Frontal cortex (tissue), 4 donors: ENCODE data around the gene CELSR2. TPM values are rescaled to one million over a fixed set of nuclear protein-coding genes. Genes with fewer than 3 reads are reported as not detected.

Experiments
- DNase-seq, 2 donors: peaks; one replicate each; pipeline ENCODE4 v3.0.0; 2012; ENCODE audit warnings: low spot score in 2 of 2
- FAIRE-seq: peaks from 2 replicates; lab custom pipeline; 2012; peaks lifted over from hg19 to GRCh38; lab: Jason Lieb, UNC
- total RNA-seq: library from RNA; depleted of rRNA; stranded (reverse); fragments of >200 nt; gene quantifications from one replicate; pipeline ENCODE4 v1.2.3, GENCODE V29; 2014
- donor health status: control.
- donor health status: control.
- donor health status: control.

CELSR2 gene
- total RNA-seq, 1 donor from 2014 or later, result 27.3 TPM

DNA sequence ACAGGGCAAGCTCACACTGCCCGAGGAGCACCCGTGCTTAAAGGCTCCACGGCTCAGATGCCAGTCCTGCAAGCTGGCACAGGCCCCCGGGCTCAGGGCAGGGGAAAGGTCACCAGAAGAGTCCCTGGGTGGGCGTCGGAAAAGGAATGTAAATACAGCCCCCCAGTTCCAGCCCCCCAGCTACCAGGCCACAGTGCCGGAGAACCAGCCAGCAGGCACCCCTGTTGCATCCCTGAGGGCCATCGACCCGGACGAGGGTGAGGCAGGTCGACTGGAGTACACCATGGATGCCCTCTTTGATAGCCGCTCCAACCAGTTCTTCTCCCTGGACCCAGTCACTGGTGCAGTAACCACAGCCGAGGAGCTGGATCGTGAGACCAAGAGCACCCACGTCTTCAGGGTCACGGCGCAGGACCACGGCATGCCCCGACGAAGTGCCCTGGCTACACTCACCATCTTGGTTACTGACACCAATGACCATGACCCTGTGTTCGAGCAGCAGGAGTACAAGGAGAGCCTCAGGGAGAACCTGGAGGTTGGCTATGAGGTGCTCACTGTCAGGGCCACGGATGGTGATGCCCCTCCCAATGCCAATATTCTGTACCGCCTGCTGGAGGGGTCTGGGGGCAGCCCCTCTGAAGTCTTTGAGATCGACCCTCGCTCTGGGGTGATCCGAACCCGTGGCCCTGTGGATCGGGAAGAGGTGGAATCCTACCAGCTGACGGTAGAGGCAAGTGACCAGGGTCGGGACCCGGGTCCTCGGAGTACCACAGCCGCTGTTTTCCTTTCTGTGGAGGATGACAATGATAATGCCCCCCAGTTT, 1.3 kb downstream of the CELSR2 start:
- FAIRE-seq (no peak), DNase-seq (peak in 1 of 2 donors; percentile 29)

DNA sequence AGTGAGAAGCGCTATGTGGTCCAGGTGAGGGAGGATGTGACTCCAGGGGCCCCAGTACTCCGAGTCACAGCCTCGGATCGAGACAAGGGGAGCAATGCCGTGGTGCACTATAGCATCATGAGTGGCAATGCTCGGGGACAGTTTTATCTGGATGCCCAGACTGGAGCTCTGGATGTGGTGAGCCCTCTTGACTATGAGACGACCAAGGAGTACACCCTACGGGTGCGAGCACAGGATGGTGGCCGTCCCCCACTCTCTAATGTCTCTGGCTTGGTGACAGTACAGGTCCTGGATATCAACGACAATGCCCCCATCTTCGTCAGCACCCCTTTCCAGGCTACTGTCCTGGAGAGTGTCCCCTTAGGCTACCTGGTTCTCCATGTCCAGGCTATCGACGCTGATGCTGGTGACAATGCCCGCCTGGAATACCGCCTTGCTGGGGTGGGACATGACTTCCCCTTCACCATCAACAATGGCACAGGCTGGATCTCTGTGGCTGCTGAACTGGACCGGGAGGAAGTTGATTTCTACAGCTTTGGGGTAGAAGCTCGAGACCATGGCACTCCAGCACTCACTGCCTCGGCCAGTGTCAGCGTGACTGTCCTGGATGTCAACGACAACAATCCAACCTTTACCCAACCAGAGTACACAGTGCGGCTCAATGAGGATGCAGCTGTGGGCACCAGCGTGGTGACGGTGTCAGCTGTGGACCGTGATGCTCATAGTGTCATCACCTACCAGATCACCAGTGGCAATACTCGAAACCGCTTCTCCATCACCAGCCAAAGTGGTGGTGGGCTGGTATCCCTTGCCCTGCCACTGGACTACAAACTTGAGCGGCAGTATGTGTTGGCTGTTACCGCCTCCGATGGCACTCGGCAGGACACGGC, 2.2 kb downstream of the CELSR2 start:
- FAIRE-seq (no peak), DNase-seq (peak in 1 of 2 donors; percentile 25)

DNA sequence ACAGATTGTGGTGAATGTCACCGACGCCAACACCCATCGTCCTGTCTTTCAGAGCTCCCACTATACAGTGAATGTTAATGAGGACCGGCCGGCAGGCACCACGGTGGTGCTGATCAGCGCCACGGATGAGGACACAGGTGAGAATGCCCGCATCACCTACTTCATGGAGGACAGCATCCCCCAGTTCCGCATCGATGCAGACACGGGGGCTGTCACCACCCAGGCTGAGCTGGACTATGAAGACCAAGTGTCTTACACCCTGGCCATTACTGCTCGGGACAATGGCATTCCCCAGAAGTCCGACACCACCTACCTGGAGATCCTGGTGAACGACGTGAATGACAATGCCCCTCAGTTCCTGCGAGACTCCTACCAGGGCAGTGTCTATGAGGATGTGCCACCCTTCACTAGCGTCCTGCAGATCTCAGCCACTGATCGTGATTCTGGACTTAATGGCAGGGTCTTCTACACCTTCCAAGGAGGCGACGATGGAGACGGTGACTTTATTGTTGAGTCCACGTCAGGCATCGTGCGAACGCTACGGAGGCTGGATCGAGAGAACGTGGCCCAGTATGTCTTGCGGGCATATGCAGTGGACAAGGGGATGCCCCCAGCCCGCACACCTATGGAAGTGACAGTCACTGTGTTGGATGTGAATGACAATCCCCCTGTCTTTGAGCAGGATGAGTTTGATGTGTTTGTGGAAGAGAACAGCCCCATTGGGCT, 3.0 kb downstream of the CELSR2 start:
- DNase-seq (peak in 1 of 2 donors; percentile 9), FAIRE-seq (no peak)

- DNase-seq (peak; percentile 89 to 92), FAIRE-seq (no peak)
Measured at GRCh38 chr1:109252893-109253802, 3.8 kb downstream of the CELSR2 start.

DNA sequence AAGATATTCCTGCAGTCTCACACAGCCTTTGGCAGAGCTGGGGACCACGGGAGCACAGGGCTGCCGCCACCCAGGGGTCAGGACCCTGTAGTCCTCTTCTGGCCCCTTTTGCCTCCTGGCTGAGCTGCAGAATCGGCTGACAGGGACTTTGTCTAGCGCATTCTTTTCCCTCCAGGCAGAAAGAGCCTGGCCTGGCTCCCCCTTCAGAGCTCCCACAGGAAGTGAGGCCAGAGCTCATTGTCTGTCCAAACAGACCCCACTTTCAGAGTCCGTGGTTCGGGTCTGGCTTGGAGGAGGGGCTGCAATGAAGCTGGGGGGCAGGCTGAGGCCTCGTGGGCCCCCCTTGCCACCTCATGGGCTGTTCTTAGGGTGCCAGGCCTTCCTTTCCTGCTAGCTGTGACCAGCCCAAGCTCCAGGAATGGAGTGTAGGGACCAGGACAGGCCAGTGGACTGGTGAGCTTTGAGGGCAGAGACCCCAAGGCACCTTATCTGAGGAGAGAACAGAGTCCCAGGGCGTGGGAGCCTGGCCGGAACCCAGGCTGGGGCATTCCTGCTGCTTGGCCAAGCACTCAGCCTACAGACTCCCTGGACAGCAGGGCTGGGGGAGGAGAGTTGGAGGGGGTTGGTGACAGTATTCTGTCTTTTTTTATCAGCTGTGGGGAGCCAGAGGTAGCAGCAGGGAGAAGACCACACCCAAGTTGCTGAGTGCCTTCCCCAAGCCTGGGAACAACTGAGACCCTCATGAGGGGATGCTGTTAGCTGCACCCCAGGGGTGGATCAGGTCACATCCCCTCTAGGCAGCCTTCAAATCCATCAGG, 4.7 kb downstream of the CELSR2 start:
- FAIRE-seq (no peak), DNase-seq (peak in 1 of 2 donors; percentile 71)

DNA sequence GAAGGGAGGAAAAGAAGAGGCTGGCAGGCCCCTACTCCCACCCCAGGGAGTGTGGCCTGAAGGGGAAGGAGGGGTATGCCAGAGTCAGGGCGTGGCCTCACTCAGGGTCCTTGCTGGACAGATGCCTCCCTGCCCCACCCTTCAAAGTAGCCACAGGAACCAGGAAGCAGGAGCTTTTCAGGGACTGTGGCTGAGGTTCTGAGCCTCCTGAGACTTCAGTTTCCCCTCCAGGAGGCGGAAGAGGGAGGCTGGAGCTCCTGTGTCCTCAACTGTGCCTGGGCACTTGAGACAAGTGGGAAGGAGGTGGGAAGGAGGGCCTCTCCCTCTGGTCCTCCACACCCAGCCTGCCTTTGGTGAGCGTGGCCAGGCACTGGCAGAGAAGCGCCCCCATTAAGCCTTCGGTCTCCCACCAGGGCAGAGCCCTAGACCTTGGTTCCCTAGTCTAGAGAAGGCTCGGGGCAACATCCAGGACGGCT, 5.3 kb downstream of the CELSR2 start:
- FAIRE-seq, result no peak
- DNase-seq, result peak in 1 of 2 donors; percentile 35

DNA sequence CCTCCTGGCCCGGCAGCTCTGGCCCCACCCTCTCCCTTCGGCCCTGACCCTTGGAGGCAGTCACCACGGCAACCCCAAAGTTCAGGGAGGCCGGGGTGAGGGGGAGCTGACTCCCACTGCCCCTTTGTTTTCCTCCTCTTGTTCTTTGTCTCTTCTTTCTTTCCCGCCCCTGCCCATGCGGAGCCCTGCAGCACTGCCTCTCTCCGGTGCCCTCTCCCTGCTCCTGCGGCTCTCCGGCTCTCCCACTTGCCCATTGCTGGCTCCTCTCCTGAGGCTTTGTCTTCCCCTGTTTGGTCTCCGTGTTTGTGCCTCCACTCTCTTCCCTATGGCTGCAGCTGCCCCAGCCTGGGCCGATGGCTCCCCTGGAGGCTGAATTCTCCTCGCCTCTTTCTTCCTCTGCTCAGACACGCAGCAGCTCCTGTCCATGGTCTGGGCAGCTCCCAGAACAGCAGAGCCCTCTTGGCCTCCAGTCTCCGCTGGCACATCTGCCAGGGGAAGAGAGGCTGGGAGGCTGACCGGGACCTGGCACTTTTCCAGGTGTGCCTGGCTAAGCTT, 5.8 kb downstream of the CELSR2 start:
- no peak for FAIRE-seq

DNA sequence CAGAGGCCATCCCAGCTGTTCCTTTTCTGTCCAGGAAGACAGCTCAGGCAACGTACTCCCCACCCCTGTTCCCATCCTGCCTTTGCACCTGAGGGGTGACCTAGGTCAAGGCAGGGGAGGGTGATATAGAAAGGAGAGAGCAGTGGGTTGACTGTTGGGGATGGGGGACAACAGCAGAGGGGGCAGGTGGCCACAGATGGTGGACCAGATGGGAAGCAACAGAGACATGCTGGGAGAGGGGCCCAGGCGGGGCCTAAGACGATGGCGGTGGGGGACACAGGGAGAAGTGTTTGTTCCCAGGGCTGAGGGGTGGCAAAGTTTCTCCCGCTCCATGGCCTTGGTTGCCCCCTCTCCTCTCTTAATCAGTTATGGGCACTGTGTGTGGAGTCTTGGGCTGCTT, 6.3 kb downstream of the CELSR2 start:
- FAIRE-seq (no peak), DNase-seq (peak in 1 of 2 donors; percentile 14)

More for the DNA sequence above, 5.8 kb downstream of the CELSR2 start:
- DNase-seq, result peak in 1 of 2 donors; percentile 36

GRCh38 chr1:109256085-109256484, 6.7 kb downstream of the CELSR2 start:
- DNase-seq, result peak in 1 of 2 donors; percentile 21
- no peak for FAIRE-seq

GRCh38 chr1:109256971-109257681, 7.8 kb downstream of the CELSR2 start:
- no peak for FAIRE-seq
- no peak for DNase-seq

DNA sequence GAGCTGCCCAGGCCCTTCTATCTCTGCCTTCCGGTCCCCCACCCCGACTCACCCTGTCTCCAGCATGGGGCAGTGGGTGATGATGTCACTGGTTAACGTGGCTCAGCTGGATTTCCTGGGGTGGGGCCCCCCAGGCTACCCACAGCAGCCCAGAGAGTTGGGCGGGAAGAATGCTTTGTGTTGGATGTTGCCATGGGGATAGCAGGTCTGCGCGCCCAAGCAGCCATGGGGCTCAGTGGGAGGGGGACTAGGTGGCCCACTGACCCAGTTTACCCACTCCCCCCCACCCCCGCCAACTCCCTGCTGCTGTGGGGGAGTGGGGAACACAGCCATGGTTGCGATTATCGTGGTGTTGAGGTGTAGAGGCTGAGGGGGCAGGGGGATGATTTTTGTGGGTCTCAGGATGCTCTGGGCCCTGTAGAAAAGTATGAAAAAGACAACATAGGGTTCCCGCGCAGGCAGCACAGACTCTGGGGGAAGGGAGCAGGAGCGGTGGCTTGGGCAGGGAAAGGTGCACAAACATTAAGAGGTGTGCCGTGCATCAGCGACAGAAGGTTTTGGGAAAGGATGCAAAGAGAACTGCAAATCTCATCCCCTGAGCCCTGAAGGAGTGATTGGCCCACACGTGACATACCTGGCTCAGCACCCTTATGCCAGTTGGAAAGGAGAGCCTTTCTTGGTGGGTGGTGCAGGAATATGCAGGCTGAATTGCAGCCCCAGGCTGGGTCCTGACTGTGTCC, 8.5 kb downstream of the CELSR2 start:
- no peak for DNase-seq
- FAIRE-seq, result no peak

- FAIRE-seq (no peak), DNase-seq (no peak)
Measured at GRCh38 chr1:109258481-109259466, 9.4 kb downstream of the CELSR2 start.

GRCh38 chr1:109259674-109260557, 10.6 kb downstream of the CELSR2 start:
- FAIRE-seq, result no peak
- DNase-seq, result no peak

GRCh38 chr1:109261006-109261405, 11.7 kb downstream of the CELSR2 start:
- DNase-seq, result no peak
- no peak for FAIRE-seq
